Cardiac fibroblast (primary cell): Measurements from ENCODE around the gene FAM237B.

ENCODE experiments used
- DNase-seq, 2 donors: peaks; one replicate each; pipeline versions ENCODE4 v3.0.0 to v3.0.0-alpha.2; 2010; ENCODE audit warnings: low read depth in 2 of 2
- H3K4me3 ChIP-seq, 2 donors: replicated peaks in 1 of 2; 1 replicate in 1 of 2; 2 replicates in 1 of 2; pipeline ENCODE4 v1.5.1; 2011; ENCODE audit warnings: low read depth in 2 of 2, low read length in 2 of 2, mild to moderate bottlenecking in 2 of 2, moderate library complexity in 1 of 2
- CTCF ChIP-seq: IDR thresholded peaks from one replicate; pipeline ENCODE4 v1.5.1; 2011; ENCODE audit warnings: low read depth, mild to moderate bottlenecking, low read length, inconsistent platforms

FAM237B gene

GRCh38 chr7:90271753-90272152 lies 49.4 kb downstream of the FAM237B start:
- H3K4me3 ChIP-seq = no peak overlapping the region
- no peak for TF ChIP-seq CTCF
- DNase-seq = peak; percentile 75 to 76

DNA sequence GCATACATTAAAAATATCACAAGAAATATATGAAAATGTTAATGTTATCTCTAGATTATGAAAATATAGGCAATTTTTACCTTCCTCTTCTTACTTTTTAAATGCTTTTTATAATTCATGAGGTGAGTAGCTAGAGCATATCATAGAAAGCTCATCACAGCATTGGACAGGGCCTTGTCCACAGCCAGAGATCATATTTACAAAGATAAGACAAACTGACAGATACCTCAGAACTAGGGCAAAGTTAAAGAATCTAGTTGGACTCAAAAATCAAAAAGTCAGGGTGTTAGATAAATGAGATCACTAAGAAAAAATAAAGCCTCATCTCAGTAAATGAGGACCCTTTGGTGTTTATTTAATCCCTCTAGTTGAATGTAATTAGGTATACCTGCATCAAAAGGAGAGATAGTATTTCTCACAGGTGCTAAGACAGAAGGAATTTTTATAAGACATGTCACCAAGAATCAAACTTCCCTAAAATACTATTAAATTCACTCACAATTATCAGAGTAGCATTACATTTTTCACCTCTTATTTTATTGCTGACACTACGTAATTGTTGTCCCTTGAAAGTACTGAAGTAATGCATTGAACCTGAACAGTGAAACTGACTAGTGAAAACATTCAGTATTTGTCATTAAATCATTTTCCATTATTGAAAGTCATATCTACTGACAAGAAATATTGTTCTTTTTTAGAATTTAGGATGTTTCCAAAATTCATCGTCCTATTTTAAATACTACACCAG lies 50.5 kb downstream of the FAM237B start:
- no peak for TF ChIP-seq CTCF
- no peak overlapping the region for H3K4me3 ChIP-seq
- no peak for DNase-seq

- H3K4me3 ChIP-seq = no peak overlapping the region
- DNase-seq = peak in 1 of 2 donors; percentile 14
- no peak for TF ChIP-seq CTCF
These were observed 51.9 kb downstream of the FAM237B start for GRCh38 chr7:90269163-90269562.

DNA sequence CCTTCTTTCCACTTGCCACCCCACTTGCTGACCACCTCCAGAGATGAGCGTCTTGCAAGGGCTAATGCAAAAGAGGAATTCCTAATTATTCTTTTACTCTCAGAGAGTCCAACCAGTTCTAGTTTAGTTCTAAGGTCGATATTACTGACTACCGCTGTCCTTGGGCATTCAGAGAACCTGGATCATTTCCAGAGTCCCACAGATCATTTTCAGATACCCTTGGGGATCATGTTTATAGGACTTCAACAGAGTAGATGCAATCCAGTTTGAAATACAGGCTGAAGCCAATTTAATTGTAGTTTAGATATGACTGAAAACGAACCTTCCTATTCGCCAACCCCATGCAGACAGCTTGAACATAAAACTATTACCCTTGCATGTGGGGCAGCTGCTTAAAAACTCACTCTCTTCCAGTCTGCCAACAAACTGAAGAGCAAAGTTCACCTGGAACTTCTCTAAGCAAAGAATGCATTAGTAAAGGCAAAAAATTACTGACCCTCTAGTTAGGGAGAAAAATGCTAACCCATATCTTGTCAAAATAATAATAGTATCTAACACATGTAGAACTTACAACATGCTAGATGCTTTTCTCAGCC lies 53.7 kb downstream of the FAM237B start:
- no peak for TF ChIP-seq CTCF
- H3K4me3 ChIP-seq = peak overlapping the region in 1 of 2 donors; percentile 1
- DNase-seq = peak in 1 of 2 donors; percentile 38

- peak overlapping the region in 1 of 2 donors; percentile 1 for H3K4me3 ChIP-seq
- no peak for TF ChIP-seq CTCF
- peak; percentile 90 to 95 for DNase-seq
These were observed 54.3 kb downstream of the FAM237B start for GRCh38 chr7:90266808-90267207.
